EL (cell line): ENCODE measurements around the gene SPATA31E1.
"Not testable (repeated sequence)": the region's sequence is repeated elsewhere in the genome, so short reads cannot be mapped to it uniquely, and the experiment has no call there.

ENCODE experiments used
- DNase-seq: peaks from one replicate; pipeline ENCODE4 v3.0.0-alpha.2; 2016

SPATA31E1 gene

GRCh38 chr9:87886210-87886932, 3.7 kb downstream of the SPATA31E1 start:
- no peak for DNase-seq

DNA sequence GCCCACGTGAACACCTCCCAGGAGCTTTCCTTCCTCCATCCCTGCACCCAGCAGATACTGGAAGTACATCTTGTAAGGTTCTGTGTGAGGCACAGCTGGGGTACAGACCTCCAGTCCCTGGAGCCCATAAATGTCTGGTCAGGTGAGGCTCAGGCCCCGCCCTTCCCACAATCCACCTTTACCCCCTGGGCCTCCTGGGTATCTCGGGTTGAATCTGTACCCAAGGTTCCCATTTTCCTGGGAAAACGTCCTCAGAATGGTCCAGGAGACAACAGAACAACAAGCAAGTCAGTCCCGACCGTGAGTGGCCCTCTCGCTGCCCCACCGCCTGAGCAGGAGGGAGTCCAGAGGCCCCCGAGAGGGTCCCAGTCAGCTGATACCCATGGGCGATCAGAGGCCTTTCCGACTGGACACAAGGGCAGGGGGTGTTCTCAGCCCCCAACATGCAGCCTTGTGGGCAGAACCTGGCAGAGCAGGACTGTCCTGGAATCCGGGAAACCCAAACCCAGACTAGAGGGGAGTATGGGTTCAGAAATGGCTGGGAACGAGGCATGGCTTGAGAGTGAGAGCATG, 4.3 kb downstream of the SPATA31E1 start:
- no peak for DNase-seq

GRCh38 chr9:87887661-87888480, 5.2 kb downstream of the SPATA31E1 start:
- no peak for DNase-seq

- DNase-seq = no peak
These were observed 5.8 kb downstream of the SPATA31E1 start for GRCh38 chr9:87888501-87888900.

DNA sequence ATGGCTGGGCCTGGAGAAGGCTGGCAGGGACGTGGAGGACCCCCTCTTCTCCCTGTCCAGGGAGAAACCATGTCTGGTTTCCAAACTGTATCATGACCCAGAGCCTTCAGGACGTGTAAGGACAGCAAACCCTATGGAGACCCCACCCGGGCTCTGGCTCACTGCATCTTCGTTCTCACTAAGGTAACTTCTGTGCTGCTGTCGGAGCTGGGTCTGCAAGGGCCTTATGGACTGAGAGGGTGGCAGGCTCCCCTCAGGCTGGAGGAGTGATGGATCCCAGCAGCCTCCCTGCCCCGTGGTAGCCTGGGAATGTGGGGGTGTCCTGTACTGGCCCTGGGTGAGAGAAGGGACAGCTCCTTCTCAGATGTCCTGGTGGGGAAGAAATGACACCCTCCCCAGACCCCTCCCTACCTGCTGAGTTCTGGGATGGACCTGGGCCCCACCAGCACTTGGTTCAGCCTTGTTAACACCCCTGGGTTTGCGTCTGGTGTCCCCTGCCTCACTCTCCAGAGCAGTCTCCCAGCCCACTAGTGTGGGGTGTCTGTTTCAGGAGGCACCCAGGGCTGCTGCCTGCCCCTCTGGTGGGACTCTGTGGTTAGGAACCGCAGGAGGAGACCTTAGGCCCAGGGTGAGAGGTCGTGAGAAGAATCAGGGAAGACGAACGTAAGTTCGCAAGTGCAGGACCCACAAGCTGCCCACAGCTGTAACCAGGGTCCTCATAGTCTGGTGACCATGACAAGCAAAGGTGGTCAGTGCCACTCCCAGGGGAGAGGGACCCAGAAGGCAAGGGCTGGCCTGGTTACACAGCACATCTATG, 6.6 kb downstream of the SPATA31E1 start:
- DNase-seq = no peak

- DNase-seq = no peak
These were observed 7.2 kb downstream of the SPATA31E1 start for GRCh38 chr9:87889882-87890252.

GRCh38 chr9:87890837-87891236, 8.2 kb downstream of the SPATA31E1 start:
- no peak for DNase-seq

- no peak for DNase-seq
These were observed 9.1 kb downstream of the SPATA31E1 start for GRCh38 chr9:87891754-87892153.

DNA sequence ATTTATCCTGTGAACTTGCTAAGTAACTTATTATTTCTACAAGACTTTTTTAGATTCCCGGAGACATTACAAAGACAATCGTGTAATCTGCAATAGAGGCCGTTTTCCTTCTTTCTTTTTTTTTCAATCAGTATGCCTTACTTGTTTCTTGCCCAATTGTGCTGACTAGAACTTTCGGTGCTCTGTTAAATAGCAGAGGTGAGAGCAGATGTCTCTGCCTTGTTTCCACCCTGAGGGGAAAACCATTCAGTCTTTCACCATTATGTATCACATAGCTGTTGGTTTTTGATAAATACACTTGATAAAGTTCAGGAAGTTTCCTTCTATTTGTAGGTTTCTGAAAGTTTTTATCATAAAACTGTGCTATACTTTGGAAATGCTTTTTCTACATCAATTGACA, 10.3 kb downstream of the SPATA31E1 start:
- DNase-seq = no peak

GRCh38 chr9:87894998-87895625, 12.4 kb downstream of the SPATA31E1 start:
- no peak for DNase-seq

DNA sequence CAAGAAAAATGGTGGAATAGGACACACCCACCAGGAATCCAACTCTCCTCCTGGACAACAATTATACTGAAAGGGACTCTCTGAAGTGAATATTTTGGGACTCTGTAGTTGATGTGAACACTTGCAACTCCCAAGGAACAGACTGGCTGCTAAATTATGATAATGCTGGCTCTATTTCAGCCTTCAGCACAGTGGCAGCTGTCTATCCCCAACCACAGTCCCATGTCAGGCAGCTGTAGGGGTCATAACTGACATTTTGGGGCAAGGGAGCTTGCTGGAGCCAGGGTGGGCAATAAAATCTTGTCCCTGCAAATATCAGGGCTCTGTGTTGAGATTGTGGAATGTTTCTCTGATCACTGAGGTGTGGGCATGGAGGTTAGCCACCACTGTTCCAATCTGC, 14.2 kb downstream of the SPATA31E1 start:
- DNase-seq = no peak

DNA sequence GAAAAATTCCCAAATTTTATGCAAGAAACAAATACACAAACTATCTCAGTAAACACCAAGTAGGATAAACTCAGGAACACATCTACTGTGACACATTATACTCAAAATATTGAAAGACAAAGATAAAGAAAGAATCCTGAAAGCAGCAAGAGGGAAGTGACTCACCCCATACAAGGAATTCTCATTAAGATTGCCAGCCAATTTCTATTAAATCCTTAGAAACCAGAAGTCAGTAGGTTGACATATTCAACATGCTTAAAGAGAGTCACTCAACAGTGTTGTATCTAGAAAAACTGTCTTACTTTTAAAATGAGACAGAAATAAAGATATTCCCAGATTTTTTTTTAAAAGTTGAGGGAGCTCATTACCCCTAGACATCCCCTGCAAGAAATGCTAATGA, 15.5 kb downstream of the SPATA31E1 start:
- DNase-seq = peak; percentile 42

DNA sequence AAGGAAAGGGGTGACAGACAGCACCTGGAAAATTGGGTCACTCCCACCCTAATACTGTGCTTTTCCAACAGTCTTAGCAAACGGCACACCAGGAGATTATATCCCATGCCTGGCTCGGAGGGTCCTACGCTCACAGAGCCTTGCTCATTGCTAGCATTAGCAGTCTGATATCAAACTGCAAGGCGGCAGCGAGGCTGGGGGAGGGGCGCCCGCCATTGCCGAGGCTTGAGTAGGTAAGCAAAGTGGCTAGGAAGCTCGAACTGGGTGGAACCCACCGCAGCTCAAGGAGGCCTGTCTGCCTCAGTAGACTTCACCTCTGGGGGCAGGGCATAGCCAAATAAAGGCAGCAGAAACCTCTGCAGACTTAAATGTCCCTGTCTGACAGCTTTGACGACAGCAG, 19.7 kb downstream of the SPATA31E1 start:
- not testable (repeated sequence) for DNase-seq

DNA sequence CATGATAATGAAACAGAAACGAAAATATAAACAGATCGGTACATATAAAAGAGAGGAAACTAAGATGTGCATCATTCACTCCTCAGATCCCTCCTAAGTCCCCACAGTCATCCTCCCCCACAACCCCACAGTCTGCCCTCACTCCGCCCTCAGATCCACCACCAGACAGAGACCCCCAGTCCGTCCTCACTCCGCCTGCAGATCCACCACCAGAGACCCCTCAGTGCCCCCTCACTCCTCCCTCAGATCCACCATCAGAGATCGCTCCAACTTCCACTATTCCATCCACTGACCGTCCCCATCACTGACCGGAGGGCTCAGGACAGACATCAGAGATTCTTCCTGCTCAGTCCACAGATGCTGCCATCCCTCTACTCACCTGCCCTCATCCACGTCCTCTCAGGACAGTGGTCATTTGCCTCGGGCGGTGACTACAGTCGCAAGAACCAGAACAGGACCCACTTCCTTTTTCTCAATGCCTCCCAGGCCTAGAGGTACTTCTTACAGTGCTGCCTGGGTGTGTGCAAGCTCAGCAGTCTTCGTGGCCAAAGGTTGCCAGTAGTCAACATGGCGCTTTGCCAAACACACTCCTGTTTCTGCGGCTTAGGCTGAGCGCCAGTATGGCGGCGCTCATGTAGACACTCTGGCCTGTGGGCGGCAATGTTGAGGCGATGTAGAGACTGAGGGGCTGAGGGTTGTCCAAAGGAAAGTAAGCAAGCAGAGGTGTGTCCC, 26.8 kb downstream of the SPATA31E1 start:
- DNase-seq = no peak

DNA sequence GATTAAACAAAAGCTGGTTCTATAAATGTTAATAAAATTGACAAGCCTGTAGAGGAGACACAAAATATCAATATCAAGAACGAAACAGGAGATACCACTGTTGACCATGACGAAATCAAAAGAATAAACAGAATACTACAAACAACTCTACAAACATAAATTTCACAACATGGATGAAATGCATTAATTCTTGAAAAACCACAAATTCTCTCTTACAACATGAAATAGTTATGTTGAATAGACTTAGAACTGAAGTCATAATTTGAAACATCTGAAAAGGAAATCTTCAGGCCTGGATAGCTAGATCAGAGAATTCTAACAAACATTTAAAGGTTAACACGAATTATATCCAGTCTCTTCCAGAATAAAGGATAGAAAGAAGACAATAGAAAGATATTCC, 28.1 kb downstream of the SPATA31E1 start:
- DNase-seq = no peak

- not testable (repeated sequence) for DNase-seq
These were observed 35.0 kb downstream of the SPATA31E1 start, which contains the start of gene SPATA31C1 for GRCh38 chr9:87917662-87918061. Gene SPATA31C1 (plus strand): TSS chr9:87917962.

DNA sequence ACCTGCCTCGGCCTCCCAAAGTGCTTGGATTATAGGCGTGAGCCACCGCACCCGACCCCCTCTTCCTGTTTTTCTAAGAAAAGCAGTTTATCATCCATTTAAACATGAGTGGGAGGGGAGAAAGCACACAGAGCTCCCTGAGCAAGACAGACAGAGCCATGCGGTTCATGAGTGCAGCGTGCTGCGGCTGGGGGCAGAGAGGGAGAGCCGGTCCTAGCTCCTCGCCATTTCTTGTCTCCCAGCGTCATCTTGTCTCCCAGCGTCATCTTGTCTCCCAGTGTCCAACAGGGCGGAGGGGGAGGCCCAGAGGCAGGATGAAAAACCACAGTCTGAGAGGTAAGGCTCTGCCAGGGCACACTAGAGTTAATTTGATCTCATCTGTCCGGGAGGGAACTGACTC, 36.3 kb downstream of the SPATA31E1 start:
- not testable (repeated sequence) for DNase-seq

DNA sequence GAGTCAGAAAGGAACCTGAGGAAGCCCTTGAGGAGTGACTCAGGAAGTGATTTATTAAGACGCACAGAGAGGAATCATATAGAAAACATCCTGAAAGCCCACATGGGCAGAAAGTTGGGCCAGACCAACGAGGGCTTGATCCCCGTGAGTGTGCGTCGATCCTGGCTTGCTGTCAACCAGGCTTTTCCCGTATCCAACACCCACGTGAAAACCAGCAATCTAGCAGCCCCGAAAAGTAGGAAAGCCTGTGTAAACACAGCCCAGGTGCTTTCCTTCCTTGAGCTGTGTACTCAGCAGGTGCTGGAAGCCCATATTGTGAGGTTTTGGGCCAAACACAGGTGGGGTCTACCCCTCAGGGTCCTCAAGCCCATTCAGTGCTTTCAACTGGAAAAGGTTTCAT, 38.9 kb downstream of the SPATA31E1 start:
- not testable (repeated sequence) for DNase-seq

- not testable (repeated sequence) for DNase-seq
These were observed 40.3 kb downstream of the SPATA31E1 start for GRCh38 chr9:87923012-87923411.

- not testable (repeated sequence) for DNase-seq
These were observed 42.2 kb downstream of the SPATA31E1 start for GRCh38 chr9:87924851-87925250.

DNA sequence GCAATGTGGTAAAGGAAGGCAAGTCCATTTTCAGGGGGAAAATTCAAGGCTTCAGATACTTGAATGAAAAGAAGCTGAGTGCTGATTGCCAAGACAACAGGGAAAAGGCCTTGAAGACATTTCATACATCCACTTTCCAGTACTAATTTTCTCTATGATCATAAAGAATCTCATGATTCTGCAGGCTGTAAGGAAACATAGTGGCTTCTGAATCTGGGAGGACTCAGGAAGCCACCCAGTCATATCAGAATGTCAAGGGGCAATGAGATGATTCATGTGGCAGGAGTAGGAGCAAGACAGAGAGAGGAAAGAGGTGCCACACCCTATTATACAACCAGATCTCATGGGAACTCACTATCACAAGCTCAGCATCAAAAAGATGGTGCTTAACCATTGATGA, 46.5 kb downstream of the SPATA31E1 start:
- DNase-seq = not testable (repeated sequence)

DNA sequence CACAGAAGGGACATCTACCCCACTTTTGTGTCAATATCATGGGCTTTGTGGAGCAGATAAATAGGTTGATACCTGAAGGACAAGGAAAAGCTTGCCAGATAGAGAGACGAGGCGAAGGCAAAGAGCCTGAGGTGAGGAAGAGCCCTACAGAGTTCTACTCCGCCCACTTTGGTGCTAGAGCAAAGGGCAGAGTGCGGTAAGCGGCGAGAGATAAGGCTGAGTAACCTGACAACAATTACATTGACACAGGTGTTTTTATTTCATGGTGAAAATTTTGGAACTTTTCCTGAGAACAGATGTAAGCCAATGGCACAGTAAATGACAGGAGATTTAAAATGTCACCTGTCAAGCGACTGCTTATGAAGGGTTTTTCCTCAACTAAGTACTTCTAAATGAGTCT, 51.8 kb downstream of the SPATA31E1 start:
- DNase-seq = not testable (repeated sequence)
